IPS DF 4.7 (cell line): ENCODE results near the gene HIF1A.

Source experiments
- DNase-seq: peaks from one replicate; pipeline ENCODE4 v3.0.0-alpha.2; 2013; ENCODE audit warnings: low spot score; ENCODE audit errors: extremely low read depth

Gene HIF1A

DNA sequence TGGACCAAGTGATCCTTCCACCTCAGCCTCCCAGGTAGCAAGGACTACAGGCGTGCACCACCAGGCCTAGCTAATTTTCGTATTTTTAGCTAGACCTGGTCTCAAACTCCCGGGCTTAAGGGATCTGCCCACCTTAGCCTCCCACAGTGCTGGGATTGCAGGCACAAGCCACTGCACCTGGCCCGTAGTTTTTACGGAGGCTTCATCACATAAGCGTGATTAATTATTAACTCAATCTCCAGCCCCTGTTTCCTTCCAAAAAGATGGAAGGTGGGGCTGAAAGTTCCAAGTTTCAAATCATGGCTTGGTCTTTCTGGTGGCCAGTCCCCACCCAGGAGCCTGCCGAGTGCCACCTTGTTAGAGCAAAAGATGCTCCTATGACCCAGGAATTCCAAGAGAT is 22.5 kb upstream of the HIF1A start:
- no peak for DNase-seq

DNA sequence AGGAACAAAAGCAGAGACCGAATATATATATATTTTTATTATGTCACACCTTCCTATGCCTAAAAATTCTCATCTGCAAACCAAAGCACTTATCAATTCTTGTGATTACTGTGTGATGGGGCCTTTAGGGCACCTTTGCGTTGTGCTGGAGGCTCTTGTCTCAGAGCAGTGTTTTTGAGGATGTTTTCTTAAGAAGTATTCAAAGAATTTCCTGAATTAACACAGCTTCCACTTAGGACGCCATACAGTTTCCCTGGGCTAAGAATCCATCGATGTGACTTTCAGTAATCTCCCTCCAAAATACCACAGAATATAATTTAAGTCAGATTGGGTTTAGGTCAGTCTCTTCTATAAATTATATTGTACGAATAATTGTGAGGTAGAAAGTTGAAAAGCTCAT is 22.0 kb upstream of the HIF1A start:
- DNase-seq, result no peak

DNA sequence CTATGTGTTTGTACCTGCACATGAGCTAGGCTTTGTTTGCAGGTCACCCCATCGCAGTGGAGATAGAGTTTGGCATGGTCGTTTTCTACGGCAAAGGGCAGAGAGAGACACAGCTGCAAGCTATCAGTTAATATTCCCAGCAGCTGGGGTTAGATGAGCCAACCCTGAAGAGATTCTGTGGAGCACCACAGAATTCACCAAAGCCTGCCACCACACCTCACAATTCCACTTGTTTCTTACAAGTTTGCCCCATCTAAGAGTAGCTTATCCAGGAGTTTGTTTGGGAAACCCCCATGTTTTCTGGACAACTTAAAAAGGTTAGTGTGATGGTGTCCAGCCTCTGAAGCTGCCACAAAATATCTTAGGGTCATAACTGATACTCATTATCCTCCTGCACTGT is 20.0 kb upstream of the HIF1A start:
- DNase-seq, result no peak

DNA sequence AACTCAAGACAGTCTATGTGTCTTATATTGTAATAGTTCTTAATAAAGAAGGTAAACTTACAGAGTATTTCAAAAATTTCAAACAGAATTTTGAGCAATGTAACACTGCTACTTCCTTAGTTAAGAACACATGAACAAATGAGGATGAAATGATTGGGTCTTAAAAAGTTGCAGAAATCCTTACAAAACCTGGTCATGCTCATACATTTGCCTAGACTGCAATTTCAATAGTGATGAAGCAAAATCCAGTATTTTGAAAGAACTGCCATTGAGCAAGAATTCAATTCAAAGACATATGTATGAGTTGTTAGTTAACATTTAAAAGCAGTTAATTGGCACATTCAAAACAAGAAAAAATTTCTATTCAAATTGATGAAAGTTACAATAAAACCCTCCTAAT is 17.8 kb upstream of the HIF1A start:
- DNase-seq, result no peak

DNA sequence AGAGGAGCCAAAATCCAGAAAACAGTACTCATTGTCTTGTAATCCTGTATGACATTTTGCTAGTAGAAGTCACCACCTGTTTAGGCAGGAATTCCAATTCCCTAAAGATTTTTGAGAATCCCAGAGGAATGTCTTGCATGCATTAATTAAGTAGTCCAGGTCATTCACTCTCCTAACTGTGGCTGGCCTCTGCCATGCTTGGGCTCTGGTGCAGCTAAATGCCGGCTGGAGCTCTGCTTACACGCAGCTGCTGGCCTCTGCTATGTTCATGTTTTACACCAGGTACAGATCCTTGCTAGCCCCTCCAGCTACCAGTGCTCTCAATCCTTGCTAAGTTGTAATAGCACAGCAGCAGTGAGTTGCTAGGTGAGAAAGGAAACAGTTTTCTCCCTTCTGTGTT is 16.3 kb upstream of the HIF1A start:
- peak; percentile 46 for DNase-seq

DNA sequence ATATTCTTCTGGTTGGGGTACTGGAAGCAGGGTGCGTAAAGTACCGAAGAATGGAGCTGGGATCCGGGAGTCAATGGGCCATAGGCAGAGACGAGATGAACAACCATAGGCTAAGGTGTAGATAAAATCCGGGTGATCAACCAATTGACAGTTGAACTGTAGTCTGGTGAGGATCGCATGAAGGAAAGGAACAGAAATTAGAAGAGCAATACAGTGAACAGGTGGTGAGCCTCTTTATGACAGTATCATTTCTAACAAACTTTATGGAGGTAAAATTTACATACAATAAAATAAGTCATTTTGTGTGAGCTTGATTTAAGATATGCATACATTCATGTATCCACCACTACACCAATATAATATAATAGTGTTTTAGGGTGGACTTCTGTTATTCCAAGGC is 13.9 kb upstream of the HIF1A start:
- DNase-seq, result no peak

DNA sequence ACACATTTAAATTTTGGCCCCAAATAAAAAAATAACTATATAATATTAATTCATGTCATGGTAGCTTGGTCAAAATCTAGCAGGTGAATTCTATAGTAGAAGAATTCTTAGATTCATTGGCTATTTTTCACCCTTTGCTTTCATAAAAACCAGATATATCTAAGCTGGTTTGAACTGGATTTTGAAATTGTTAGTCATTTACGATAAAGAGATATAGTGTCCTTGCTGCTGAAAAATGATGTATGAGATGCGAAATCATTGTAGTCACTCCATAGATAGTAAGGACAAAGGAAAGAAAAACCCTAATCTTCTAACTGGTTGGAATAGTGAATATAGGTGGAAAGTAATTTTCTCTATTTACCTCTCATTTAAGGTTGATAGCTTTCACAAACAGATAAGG is 12.2 kb upstream of the HIF1A start:
- DNase-seq, result no peak

DNA sequence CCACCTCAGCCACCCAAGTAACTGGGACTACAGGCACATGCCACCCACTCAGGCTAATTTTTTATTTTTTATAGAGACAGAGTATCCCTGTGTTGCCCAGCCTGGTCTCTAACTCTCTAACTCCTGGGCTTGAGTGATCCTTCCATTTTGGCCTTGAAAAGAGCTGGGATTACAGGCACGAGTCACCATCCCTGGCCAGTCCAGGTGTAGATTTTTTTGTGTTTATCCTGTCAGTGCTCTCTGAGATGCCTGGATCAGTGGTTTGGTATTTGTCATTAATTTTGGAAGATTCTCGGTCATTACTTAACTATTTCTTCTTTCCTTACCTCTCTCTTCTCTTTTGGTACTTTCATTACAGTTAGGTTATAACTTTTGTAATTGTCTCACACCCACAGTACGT is 5.3 kb upstream of the HIF1A start:
- DNase-seq, result no peak

DNA sequence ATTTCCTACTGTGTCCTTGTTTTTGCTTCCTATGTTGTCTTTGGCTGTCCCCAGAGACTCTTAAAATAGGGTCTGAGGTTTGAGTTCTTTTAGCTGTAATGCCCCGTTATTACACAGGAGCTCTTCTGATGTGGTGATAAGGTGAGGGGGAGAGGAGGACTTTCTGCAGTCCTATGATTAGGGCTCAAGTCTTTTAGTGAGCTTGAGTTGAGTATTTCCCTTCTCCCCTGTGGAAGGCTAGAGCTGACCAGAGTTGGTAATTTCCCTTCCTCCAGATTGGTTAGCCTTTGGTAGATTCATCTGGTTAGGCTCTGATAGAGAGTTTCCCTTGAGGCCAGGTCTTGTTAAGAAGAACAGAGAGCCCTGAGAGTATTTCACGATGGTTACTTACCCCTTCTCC is 4.3 kb upstream of the HIF1A start:
- no peak for DNase-seq

DNA sequence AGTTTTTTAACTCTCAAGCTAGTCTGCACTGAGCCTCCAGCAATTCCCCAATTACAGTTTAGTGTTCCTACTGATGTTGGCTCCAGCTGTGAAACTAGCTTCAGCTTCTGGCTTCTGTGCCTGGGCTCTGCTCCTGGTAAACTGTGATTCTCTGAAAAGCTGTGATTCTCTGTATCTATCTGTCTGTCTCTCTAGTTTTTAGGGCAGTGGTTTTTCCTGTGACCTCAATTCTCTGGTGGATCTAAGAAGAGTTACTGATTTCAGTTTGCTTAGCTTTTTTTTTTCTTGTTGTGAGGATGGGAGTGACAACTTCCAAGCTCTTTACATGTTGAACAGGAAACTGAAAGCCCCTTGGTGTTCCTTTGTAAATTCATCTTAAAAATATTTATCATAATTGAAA is 3.8 kb upstream of the HIF1A start:
- no peak for DNase-seq

DNA sequence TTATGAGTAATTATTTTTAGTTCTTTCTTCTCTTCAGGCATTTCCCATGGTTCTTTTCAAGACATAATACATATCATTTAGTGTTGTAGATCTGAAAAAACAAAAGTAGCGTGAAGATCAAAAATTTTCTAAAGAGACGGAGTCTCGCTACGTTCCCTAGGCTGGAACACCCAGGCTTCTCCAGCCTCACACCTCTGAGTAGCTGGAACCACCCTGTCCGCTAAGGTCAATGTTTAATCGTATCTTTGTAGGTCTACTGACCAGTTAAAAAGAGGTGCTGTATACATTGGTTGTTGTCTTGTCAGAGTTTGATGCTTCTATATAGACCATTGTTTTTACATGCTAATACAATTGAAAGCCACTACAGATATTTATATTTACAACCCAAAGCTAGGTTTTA is 1.3 kb upstream of the HIF1A start:
- no peak for DNase-seq

DNA sequence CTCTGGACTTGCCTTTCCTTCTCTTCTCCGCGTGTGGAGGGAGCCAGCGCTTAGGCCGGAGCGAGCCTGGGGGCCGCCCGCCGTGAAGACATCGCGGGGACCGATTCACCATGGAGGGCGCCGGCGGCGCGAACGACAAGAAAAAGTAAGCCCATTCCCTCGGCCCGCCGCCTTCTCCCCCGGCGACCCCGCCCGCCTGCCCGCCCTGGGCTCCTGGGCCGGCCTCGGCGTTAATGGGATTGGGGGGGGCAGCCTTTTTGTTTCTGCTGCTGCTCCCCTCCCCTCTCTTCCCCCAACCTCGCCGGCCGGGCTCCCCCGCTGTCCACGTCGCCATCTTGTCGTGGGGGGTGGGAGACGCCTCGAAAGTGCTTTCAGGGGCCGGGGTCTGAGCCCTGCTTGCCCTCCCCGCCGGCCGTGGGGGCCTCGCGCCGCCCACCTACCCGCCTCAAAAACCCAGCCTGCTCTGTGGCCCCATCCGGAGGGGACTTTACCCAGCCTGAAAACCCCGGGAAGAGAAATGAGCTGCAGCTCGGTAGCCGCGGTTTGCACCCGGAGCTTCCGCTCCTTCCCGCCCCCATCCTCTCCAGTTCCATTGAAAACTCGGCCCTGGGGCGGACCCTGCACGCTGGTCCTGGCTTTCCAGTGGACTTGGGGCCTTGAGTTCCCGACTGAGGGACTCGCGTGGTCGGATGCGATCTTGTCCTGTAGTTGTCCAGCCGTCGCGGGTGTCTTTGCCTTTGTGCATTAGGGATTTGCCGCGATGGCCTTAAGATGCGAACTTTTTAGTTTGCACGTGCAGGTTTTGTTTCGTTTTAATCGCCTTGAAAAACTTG is 598 bp downstream of the HIF1A start:
- DNase-seq, result no peak

DNA sequence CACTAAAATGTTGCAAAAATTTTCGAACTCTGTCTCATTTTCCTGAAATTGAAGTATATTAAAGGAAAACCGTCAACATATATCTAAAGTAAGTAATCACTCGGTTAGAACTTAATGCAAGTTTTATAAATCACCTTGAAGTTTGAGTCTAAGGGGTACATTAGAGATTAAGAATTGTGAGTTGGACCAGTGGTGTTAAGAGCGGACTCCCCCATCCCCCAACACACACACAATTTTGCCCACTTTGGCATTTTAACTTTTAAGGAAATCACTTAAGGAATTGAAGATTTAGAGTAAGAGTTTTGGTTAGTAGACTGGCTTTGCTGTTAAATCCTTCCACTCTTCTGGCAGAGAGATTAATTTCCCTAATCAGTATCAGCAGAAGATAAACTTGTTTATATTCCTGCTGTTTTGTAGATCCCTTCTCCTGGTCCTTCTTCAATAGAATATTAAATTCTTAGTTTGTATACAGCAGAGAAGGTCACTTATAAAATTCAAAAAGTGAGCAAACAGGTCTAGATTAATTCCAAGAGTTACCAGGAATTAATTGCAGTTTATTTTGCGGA is 1.5 kb downstream of the HIF1A start:
- no peak for DNase-seq

DNA sequence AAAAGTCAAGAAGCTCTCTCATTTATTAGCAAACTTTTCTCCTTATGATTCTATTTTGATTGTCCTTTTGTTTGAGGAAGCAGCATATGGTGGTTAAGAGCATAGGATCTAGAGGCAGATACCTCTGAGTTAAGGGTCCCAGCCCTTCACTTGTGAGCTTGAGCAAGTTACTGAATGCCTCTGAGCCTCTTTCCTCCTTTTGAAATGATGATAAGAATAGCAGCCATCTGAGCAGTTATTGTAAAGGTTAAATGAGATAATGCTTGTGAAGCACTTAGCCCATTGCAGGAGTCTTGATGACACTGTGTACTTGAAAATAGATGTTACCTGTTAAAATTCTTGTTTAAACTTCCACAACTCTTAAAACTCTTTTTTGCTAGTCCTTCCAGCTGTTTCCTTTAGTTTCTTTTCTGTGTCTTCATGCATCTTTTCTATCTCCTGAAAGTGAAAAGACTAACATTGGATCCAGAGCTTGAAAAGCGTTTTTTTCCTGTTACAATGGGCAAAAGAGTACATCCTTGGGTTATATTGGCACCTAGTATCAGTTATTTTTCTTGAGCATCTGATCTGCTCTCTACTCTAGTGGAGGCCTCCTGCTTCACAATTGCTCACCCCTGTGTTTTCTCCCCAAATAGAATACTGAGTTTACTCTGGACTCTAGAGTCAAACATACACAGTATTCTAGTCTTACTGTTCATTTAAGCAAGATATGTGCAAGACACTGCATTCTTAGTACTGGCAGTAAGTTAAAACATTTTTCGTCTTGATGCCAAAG is 3.1 kb downstream of the HIF1A start:
- DNase-seq, result no peak

DNA sequence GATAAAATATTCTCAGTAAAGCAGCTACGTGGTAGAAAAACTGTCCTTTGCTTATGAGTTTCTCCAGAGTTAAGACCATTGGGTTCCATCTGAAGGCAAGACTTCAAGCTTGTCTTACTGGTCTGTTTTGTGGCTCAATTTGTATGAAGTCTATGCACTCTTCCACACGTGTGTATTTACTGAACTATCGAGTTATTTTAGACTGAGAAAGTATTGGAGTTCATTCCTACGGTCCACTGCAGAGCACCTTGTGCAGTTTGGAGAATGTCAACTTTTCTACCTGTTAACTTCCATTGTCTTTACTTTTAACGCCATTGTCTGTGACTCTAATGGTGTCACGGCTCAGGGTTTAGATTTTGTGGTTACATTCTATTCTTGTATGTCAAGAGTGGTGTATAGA is 3.7 kb downstream of the HIF1A start:
- DNase-seq, result no peak

DNA sequence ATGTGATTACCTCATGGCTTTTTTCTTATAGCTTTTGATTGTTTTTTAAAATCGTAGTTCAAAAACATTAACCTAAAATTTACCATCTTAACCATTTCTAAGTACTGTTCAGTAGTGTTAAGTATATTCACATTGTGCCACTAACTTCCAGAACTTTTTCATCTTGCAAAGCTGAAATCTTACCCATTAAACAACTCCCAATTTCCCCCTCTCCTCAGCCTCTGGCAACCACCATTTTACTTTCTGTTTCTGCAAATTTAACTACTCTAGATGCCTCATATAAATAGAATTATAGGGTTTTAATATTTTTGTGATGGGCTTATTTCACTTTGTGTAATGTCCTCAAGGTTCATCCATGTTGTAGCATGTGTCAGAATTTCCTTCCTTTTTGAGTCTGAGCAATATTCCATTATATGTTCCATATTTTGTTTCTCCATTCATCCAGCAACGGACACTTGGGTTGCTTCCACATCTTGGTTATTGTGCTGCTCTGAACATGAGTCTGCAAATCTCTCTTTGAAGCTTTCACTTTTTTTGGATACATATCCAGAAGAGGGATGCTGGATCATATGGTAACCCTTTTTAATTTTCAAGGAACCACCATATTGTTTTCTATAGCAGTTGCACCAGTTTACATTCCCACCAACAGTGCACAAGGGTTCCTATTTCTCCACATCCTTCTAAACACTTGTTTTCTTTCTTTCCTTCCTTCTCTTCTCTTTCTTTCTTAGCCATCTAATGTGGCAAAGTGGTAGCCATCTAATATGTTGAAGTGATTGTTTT is 5.0 kb downstream of the HIF1A start:
- no peak for DNase-seq

DNA sequence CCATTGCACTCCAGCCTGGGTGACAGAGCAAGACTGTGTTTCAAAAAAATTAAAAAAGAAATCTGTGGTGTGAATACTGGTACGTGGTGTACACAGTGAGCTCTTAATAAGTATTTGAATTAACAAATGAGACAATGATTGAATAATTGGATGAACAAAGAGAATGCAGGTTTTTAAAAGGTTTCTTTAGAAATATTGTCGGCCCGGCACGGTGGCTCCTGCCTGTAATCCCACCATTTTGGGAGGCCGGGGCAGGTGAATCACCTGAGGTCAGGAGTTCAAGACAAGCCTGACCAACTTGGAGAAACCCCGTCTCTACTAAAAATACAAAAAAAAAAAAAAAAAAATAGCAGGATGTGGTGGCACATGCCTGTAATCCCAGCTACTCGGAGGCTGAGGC is 6.6 kb downstream of the HIF1A start:
- DNase-seq, result no peak

DNA sequence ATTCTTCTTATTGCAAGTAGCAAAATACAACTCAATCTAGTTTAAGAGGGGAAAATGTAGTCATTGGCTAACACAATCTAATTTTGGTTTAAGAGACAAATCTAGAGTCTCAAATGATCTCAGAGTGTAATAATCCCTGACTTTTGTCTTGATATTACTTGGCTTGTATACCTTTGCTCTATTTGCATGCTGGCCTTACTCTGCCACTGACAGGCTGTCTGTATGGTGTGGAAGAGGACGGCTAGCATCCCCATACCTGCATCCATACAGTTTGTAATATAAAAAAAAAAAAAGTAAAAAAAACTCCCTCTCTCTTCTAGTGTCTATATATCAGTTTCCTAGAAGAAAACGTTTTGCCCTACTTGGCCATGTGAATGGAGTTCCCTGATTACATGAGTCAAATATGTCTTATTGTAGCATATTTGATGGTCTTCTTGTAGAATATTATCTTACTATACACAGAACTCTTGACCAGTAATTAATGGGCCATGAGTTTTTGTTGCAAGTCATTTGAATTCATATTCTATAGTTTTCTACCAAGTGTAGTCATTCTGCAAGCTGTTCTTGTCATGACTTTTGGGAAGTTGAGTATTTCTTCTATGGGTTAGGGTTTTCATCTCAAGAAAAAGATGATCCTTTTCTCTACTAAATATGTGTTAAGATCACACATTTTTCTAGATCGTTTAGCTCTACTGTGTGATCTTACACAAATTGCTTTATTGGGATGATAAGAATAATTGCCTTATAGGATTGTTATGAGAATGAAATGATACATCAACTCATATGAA is 8.2 kb downstream of the HIF1A start:
- no peak for DNase-seq

DNA sequence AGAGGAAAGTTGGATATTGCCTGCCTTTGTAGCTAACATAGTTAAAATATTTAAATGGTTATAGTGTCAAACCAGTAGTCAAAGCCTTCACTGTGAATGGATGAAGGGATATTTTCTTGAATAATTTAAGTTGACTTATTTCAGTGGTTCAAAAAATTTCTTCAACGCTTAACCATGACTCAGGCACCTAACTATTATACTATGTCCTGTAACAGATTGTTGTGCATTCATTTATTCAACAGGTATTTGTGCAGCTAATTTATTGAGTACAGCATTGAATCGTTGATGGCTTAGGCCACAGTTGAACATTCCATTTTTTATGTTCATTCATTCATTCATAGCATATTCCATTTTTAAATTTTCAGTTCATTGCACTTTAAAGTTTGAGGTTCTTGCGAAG is 9.2 kb downstream of the HIF1A start:
- no peak for DNase-seq

DNA sequence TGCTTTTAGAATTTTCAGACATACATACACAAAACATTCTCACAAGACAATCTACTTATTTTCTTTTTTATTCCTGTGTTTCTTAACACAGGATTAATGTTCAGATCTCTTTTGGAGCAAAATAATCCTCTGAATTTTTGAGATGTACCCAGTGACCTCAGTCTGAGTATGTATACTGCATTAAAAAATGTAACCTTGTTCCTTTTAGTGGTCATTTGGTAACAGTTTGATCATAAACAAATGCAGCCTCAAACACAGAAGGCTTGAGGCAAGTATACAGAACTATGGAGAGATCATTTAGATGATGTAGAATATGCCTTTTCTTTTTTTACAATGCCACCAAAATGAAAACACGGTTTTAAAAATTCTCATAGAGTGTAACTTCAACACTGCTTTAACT is 9.7 kb downstream of the HIF1A start:
- DNase-seq, result no peak

DNA sequence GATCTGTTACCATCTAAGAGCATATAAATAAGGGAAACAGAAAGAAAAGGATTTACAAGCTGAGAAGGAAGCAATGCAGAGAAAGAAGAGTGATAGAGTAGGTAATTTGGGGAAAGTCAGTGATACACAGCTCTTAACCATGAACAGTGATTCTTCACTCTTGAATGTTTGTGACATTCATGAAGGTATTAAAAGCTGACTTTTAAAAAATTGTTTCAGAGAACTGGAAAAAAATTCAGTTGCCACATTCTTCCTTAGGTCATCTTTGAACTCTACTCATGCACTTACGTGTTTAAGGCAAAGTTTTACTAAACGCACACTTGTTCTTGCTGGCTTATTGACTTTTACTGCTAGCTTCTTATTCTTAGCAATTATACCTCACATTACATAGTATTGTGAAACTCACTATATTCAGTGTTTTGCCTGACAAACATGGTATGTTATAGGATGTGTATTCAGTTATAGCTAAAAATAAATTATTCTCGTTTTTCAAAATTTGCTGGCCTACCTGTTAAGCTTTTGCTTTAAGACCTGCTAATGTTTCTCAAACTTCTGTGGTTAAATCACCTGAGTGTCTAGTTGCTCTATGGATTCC is 10.9 kb downstream of the HIF1A start:
- no peak for DNase-seq
